ENCODE measurements around the gene TMF1.

DNA sequence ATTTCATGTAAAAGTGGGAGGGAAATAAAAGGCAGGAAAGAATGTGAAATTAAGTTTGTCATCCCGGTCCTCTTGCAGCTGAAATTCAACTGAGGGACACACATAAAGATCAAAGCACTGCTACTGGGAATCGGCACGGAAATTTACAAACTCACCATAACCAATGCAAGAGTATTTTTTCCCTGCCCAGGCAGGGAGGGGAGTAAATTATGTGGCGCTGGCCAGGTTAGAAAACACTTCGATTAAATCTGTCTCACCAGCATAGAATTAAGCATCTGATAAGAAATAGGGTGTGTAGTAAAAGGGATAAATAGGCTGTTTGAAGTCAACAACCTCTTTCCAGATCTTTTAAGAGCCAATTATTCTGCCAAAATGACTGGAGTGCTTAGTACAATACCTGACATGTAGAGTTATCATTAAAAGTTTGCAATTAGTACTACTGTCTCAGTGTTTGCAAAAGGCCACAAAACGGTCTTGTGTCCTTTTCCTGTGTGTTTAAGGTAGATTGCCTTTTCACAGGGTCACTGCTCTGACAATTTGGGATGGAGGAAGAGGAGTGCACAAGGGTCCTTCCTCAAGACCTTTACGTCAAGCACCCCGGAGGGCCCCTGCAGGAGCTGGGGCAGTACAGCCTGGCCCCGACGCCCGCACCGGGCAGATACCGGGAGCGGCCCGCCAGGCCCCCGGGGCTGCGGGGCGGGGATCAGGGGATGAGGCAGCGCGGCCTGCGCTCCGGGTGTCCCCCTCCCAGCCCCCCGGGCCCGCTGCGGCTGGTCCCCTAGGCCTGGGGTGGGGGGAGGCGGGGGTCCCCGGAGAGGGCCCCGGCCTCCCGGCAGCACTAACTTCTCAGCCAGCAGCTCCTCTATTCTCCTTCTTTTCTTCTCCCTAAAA lies 27.4 kb upstream of the TMF1 start:
- TF ChIP-seq, protein P1, sequence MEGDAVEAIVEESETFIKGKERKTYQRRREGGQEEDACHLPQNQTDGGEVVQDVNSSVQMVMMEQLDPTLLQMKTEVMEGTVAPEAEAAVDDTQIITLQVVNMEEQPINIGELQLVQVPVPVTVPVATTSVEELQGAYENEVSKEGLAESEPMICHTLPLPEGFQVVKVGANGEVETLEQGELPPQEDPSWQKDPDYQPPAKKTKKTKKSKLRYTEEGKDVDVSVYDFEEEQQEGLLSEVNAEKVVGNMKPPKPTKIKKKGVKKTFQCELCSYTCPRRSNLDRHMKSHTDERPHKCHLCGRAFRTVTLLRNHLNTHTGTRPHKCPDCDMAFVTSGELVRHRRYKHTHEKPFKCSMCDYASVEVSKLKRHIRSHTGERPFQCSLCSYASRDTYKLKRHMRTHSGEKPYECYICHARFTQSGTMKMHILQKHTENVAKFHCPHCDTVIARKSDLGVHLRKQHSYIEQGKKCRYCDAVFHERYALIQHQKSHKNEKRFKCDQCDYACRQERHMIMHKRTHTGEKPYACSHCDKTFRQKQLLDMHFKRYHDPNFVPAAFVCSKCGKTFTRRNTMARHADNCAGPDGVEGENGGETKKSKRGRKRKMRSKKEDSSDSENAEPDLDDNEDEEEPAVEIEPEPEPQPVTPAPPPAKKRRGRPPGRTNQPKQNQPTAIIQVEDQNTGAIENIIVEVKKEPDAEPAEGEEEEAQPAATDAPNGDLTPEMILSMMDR (IDR thresholded peaks at IDR 0.05) = no peak
- TF ChIP-seq POLR2A (IDR thresholded peaks at IDR 0.05) = no peak

Data from Peyer's patch (tissue), 4 donors.